ENCODE results near the gene EEF2KMT. TPM values are rescaled to one million over a fixed set of nuclear protein-coding genes. Genes with fewer than 3 reads are reported as not detected.
"Not testable (repeated sequence)": the region's sequence is repeated elsewhere in the genome, so short reads cannot be mapped to it uniquely, and the experiment has no call there.

The EEF2KMT gene
- total RNA-seq, 2 donors from 2014 or later, result 8.6 to 15.6 TPM

DNA sequence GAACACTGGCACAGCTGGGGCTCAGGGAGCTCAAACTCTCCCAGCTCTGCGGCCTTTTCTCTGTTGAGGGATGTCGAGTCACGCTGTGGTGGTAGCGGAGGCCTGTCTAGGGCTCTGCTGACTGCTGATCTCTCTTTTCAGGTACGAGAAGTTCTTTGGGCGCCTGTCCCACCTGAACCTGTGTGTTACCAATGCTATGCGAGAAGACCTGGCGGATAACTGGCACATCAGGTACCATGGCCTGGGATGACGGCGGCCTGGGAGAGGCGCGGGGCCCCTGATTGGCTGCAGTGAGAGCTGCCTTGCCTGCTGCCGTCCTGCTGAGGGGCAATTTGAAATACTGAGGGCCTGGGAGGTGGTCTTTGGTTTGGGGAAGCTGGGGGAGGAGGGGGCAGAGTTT, 20.3 kb downstream of the EEF2KMT start:
- H3K4me1 Mint-ChIP-seq, result no peaks in the 10 kb centered on the region
- Histone ChIP-seq H3K27ac (ENCODE audit: low read depth, low read length) (no peak overlapping the region), H3K4me1 (ENCODE audit: control insufficient read depth, insufficient read depth, low read length) (no peaks in the 10 kb centered on the region), H3K4me3 (ENCODE audit: low read length) (no peak overlapping the region), H3K27me3 (ENCODE audit: control insufficient read depth, insufficient read depth, low read length, poor library complexity, severe bottlenecking) (no peaks in the 10 kb centered on the region), H3K9ac (ENCODE audit: extremely low read depth, low read length, poor library complexity, severe bottlenecking) (no peak overlapping the region), H3K36me3 (ENCODE audit: control insufficient read depth, insufficient read depth, low read length) (peaks cover 22% of the 10 kb centered on the region), H3K9me3 (ENCODE audit: control insufficient read depth, low read length) (no peaks in the 10 kb centered on the region)
- H3K4me3 Mint-ChIP-seq, result no peak overlapping the region
- no peak for DNase-seq
- WGBS, 2 experiments (ENCODE audit: insufficient coverage in 1 of 2, insufficient read length in 1 of 2), result 94% methylated on average over 9 to 13 of the region's 13 CpGs
- H3K27ac Mint-ChIP-seq, result no peak overlapping the region
- peaks cover 46% of the 10 kb centered on the region for H3K36me3 Mint-ChIP-seq (ENCODE audit: low read depth)
- TF ChIP-seq, protein P1, sequence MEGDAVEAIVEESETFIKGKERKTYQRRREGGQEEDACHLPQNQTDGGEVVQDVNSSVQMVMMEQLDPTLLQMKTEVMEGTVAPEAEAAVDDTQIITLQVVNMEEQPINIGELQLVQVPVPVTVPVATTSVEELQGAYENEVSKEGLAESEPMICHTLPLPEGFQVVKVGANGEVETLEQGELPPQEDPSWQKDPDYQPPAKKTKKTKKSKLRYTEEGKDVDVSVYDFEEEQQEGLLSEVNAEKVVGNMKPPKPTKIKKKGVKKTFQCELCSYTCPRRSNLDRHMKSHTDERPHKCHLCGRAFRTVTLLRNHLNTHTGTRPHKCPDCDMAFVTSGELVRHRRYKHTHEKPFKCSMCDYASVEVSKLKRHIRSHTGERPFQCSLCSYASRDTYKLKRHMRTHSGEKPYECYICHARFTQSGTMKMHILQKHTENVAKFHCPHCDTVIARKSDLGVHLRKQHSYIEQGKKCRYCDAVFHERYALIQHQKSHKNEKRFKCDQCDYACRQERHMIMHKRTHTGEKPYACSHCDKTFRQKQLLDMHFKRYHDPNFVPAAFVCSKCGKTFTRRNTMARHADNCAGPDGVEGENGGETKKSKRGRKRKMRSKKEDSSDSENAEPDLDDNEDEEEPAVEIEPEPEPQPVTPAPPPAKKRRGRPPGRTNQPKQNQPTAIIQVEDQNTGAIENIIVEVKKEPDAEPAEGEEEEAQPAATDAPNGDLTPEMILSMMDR (conservative IDR thresholded peaks at IDR 0.05), result no peak
- H3K27me3 Mint-ChIP-seq (ENCODE audit: insufficient read depth), result no peaks in the 10 kb centered on the region
- no peaks in the 10 kb centered on the region for H3K9me3 Mint-ChIP-seq

DNA sequence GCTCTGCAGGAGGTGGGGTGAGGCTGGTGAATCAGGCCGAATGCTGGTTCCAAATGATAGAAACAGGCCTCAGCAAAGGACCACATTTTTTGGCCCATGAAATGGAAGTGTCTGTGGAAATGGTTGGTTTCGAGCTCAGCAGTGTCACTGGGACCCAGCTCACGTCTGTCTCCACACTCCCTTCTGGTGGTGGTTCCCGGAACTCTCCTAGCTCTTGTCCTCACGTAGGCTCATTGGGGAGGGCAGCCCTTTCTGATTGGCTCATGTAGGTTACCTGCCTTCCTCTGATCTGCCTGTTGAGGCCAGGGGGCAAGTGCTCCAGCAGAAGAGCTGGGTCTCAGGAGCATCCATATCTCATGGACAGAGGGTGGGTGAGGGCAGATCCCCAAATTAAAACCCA, 22.0 kb downstream of the EEF2KMT start:
- Mint-ChIP-seq H3K36me3 (ENCODE audit: low read depth) (peaks cover 42% of the 10 kb centered on the region), H3K9me3 (no peaks in the 10 kb centered on the region), H3K4me3 (no peak overlapping the region), H3K4me1 (no peaks in the 10 kb centered on the region), H3K27ac (no peak overlapping the region), H3K27me3 (ENCODE audit: insufficient read depth) (no peaks in the 10 kb centered on the region)
- H3K4me3 ChIP-seq (ENCODE audit: low read length), result no peak overlapping the region
- H3K9me3 ChIP-seq (ENCODE audit: control insufficient read depth, low read length), result no peaks in the 10 kb centered on the region
- H3K27me3 ChIP-seq (ENCODE audit: control insufficient read depth, insufficient read depth, low read length, poor library complexity, severe bottlenecking), result no peaks in the 10 kb centered on the region
- peak; percentile 81 for DNase-seq
- TF ChIP-seq, protein P1 (conservative IDR thresholded peaks at IDR 0.05), result peak; percentile 49
- no peak overlapping the region for H3K27ac ChIP-seq (ENCODE audit: low read depth, low read length)
- H3K36me3 ChIP-seq (ENCODE audit: control insufficient read depth, insufficient read depth, low read length), result peaks cover 22% of the 10 kb centered on the region
- 89 to 100% methylated on average over 3 to 5 of the region's 5 CpGs for WGBS, 2 experiments (ENCODE audit: insufficient coverage in 1 of 2, insufficient read length in 1 of 2)
- no peaks in the 10 kb centered on the region for H3K4me1 ChIP-seq (ENCODE audit: control insufficient read depth, insufficient read depth, low read length)
- H3K9ac ChIP-seq (ENCODE audit: extremely low read depth, low read length, poor library complexity, severe bottlenecking), result no peak overlapping the region

DNA sequence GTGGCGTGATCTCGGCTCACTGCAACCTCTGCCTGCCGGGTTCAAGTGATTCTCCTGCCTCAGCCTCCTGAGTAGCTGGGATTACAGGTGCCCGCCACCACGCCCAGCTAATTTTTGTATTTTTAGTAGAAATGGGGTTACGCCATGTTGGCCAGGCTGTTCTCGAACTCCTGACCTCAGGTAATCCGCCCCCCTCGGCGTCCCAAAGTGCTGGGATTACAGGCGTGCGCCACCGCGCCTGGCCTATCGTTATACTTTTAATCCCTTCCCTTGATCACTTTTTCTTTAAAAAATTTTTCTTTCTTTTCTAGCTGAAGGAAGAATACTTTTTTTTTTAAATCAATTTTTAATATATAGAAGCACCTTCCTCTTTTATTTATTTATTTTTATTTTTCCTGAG, 23.8 kb downstream of the EEF2KMT start:
- not testable (repeated sequence) for H3K27me3 Mint-ChIP-seq (ENCODE audit: insufficient read depth); H3K27ac Mint-ChIP-seq; H3K4me3 ChIP-seq (ENCODE audit: low read length); H3K27ac ChIP-seq (ENCODE audit: low read depth, low read length); H3K9me3 Mint-ChIP-seq; H3K9ac ChIP-seq (ENCODE audit: extremely low read depth, low read length, poor library complexity, severe bottlenecking); DNase-seq; H3K4me1 Mint-ChIP-seq; H3K27me3 ChIP-seq (ENCODE audit: control insufficient read depth, insufficient read depth, low read length, poor library complexity, severe bottlenecking); H3K4me3 Mint-ChIP-seq; H3K4me1 ChIP-seq (ENCODE audit: control insufficient read depth, insufficient read depth, low read length); H3K9me3 ChIP-seq (ENCODE audit: control insufficient read depth, low read length)
- peaks cover 37% of the 10 kb centered on the region for H3K36me3 Mint-ChIP-seq (ENCODE audit: low read depth)
- H3K36me3 ChIP-seq (ENCODE audit: control insufficient read depth, insufficient read depth, low read length), result peaks cover 22% of the 10 kb centered on the region
- 93 to 96% methylated on average over 9 to 13 of the region's 15 CpGs for WGBS, 2 experiments (ENCODE audit: insufficient coverage in 1 of 2, insufficient read length in 1 of 2)

DNA sequence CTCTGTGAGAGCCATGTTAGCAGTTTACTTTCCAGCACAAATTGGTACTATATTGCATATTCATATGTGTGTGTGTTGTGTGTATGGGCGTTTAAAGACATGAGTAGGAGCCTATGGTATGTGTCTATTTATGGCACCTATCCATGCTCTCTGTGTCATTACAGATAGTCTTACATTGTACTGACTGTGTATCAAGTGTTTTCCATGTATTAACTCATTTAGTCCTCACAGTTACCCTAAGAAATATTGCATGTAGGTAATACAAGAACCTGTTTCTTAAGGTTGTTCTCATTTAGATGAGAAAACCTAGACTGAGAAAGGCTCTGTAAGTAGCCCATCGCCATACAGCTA, 24.3 kb downstream of the EEF2KMT start:
- Mint-ChIP-seq H3K36me3 (ENCODE audit: low read depth) (peaks cover 37% of the 10 kb centered on the region), H3K9me3 (no peaks in the 10 kb centered on the region), H3K4me3 (peak overlapping the region; percentile 31), H3K27me3 (ENCODE audit: insufficient read depth) (peaks cover 2% of the 10 kb centered on the region), H3K4me1 (no peaks in the 10 kb centered on the region), H3K27ac (no peak overlapping the region)
- WGBS, 2 experiments (ENCODE audit: insufficient coverage in 1 of 2, insufficient read length in 1 of 2), result 94 to 100% methylated on average over 1 to 2 of the region's 2 CpGs
- no peak for DNase-seq
- Histone ChIP-seq H3K27ac (ENCODE audit: low read depth, low read length) (no peak overlapping the region), H3K9ac (ENCODE audit: extremely low read depth, low read length, poor library complexity, severe bottlenecking) (no peak overlapping the region), H3K27me3 (ENCODE audit: control insufficient read depth, insufficient read depth, low read length, poor library complexity, severe bottlenecking) (no peaks in the 10 kb centered on the region), H3K4me1 (ENCODE audit: control insufficient read depth, insufficient read depth, low read length) (no peaks in the 10 kb centered on the region), H3K9me3 (ENCODE audit: control insufficient read depth, low read length) (no peaks in the 10 kb centered on the region), H3K4me3 (ENCODE audit: low read length) (no peak overlapping the region), H3K36me3 (ENCODE audit: control insufficient read depth, insufficient read depth, low read length) (peaks cover 22% of the 10 kb centered on the region)
- TF ChIP-seq, protein P1 (conservative IDR thresholded peaks at IDR 0.05), result no peak

All from endodermal cell (in vitro differentiated cells).